Measurements from ENCODE around the gene SLC26A11.
"Not testable (repeated sequence)": the region's sequence is repeated elsewhere in the genome, so short reads cannot be mapped to it uniquely, and the experiment has no call there.

Gene SLC26A11

GRCh38 chr17:80287806-80288567, 67.8 kb downstream of the SLC26A11 start:
- no peak for DNase-seq

GRCh38 chr17:80289616-80290015, 69.4 kb downstream of the SLC26A11 start:
- DNase-seq, result no peak

- DNase-seq, result no peak
Measured at GRCh38 chr17:80290156-80290555, 69.9 kb downstream of the SLC26A11 start.

GRCh38 chr17:80291260-80291659, 71.0 kb downstream of the SLC26A11 start:
- no peak for DNase-seq

GRCh38 chr17:80291691-80292487, 71.7 kb downstream of the SLC26A11 start:
- no peak for DNase-seq

GRCh38 chr17:80292521-80292971, 72.3 kb downstream of the SLC26A11 start:
- DNase-seq, result no peak

GRCh38 chr17:80294210-80294609, 74.0 kb downstream of the SLC26A11 start:
- no peak for DNase-seq

- no peak for DNase-seq
Measured at GRCh38 chr17:80294653-80295052, 74.4 kb downstream of the SLC26A11 start.

- no peak for DNase-seq
Measured at GRCh38 chr17:80295146-80295545, 74.9 kb downstream of the SLC26A11 start.

- DNase-seq, result no peak
Measured at GRCh38 chr17:80295559-80295958, 75.3 kb downstream of the SLC26A11 start.

GRCh38 chr17:80296221-80296620, 76.0 kb downstream of the SLC26A11 start:
- no peak for DNase-seq

- no peak for DNase-seq
Measured at GRCh38 chr17:80297996-80298560, 77.9 kb downstream of the SLC26A11 start.

- not testable (repeated sequence) for DNase-seq
Measured at GRCh38 chr17:80299350-80300100, 79.3 kb downstream of the SLC26A11 start.

GRCh38 chr17:80300756-80301155, 80.5 kb downstream of the SLC26A11 start:
- not testable (repeated sequence) for DNase-seq

All from SHP77 (cell line).